ENCODE results near the gene TMEM132D.

The TMEM132D gene

DNA sequence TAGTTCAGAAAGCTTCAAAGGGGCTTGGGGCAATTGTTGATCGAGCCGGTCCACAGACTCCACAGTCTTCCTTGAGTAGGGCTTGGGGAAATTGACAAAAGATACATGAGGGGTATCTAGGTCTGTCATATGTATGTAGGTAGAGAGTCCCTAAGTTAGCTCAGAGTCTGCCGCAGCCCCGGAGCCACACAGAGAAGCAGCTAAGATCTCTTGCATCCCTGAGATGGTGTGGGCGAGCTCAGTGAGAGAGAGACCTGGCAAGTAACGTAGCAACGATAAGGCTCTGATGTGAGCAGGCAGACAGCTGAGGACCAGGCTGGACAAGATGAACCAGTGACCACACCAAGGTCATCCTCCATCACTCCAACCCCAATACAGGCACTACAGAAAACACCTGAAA is 297.6 kb downstream of the TMEM132D start:
- TF ChIP-seq, protein P1, sequence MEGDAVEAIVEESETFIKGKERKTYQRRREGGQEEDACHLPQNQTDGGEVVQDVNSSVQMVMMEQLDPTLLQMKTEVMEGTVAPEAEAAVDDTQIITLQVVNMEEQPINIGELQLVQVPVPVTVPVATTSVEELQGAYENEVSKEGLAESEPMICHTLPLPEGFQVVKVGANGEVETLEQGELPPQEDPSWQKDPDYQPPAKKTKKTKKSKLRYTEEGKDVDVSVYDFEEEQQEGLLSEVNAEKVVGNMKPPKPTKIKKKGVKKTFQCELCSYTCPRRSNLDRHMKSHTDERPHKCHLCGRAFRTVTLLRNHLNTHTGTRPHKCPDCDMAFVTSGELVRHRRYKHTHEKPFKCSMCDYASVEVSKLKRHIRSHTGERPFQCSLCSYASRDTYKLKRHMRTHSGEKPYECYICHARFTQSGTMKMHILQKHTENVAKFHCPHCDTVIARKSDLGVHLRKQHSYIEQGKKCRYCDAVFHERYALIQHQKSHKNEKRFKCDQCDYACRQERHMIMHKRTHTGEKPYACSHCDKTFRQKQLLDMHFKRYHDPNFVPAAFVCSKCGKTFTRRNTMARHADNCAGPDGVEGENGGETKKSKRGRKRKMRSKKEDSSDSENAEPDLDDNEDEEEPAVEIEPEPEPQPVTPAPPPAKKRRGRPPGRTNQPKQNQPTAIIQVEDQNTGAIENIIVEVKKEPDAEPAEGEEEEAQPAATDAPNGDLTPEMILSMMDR (IDR thresholded peaks at IDR 0.05; ENCODE audit: extremely low read depth, missing control alignments), result no peak
- DNase-seq (ENCODE audit: low spot score), result no peak

DNA sequence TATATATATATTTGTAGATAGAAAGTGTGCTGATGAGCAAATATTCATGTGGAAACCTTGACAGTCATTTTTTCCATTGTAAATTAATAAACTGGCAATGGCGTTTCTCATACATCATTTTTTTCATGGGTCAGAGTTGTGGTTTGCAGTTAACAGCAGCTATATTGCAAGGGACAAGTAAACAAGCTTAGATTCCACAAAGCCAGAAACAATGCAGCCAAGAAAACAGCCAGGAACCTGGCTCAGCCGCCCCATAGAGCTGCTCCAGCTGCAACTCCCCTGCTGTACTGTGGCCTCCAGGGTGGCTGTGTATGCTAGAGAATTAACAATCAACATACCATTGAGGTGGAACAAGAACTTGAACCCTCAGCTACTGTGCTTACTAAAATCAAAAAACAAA is 298.2 kb downstream of the TMEM132D start:
- DNase-seq (ENCODE audit: low spot score), result no peak
- TF ChIP-seq, protein P1 (IDR thresholded peaks at IDR 0.05; ENCODE audit: extremely low read depth, missing control alignments), result no peak

DNA sequence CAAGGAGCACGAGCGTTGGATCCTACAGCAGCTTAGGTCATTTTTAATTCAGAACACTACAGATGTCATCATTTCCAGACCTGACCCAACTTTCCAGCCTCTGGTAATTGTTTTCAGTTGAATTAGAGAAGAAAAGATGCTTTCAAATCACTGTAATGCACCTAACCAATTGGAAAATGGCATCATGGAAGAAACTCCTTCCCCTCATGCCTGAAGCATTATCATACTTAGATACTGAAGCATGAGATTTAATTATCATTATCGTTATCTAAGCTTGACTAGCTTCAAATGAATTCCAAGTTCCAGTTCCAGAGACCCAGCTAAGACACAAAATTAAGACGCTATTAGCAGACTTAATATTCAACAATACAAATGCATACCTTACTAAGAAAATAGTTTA is 299.3 kb downstream of the TMEM132D start:
- TF ChIP-seq, protein P1 (IDR thresholded peaks at IDR 0.05; ENCODE audit: extremely low read depth, missing control alignments), result no peak

DNA sequence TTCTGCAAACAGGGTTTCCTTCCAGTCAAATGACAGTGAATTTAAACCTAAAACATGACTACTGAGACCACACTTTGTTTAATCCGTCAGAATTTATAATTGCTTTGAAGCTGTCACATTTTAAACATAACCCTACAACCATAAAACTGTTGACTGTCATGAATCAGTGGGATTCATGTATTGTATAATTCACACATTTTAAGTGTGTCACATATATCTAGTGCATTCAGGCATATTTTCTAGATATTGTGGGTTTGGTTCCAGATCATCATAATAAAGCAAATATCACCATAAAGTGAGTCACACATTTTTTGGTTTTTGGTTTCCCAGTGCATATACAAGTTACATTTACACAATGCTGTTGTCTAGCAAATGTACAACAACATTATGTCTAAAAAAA is 304.4 kb downstream of the TMEM132D start:
- TF ChIP-seq, protein P1 (IDR thresholded peaks at IDR 0.05; ENCODE audit: extremely low read depth, missing control alignments), result no peak

More for the DNA sequence above, 299.3 kb downstream of the TMEM132D start:
- no peak for DNase-seq (ENCODE audit: low spot score)

DNA sequence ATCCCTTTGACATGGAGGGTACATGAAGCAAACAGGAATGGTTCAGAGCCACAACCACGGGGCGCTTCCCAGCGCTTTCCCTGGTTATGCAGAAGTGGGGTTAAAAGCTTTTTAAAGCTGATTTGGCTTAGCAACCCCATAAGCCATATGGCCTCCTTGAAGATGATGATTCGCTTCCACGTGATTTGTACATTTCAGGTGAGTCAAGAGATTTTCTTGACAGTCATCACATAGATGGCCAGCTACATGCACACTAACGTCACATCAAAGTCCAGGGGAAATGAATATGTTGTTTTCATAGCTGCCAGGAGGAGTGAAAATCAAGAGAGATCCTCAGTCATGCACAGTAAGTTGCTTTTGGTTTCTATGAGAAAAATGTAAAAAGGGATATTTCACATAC is 309.7 kb downstream of the TMEM132D start:
- TF ChIP-seq, protein P1 (IDR thresholded peaks at IDR 0.05; ENCODE audit: extremely low read depth, missing control alignments), result no peak
- DNase-seq (ENCODE audit: low spot score), result no peak

More for the DNA sequence above, 304.4 kb downstream of the TMEM132D start:
- no peak for DNase-seq (ENCODE audit: low spot score)

DNA sequence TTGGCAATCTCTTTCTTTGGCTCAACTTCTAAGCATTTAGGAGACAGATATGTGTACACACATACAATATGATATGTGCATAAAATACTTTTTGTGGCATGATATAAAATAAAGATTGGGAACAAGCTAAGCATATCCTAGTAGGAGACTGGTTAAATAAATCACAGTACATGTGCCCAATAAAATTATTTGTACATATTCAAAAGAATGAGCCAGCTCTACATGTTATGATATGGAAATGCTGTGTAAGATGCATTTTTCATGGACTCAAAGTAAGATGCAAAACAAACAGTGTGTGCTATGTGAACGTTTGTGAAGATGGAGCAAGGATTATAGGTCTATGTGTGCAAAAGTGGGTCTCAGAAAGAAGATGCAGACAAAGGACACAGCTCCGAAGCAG is 311.4 kb downstream of the TMEM132D start:
- TF ChIP-seq, protein P1 (IDR thresholded peaks at IDR 0.05; ENCODE audit: extremely low read depth, missing control alignments), result no peak
- DNase-seq (ENCODE audit: low spot score), result no peak

DNA sequence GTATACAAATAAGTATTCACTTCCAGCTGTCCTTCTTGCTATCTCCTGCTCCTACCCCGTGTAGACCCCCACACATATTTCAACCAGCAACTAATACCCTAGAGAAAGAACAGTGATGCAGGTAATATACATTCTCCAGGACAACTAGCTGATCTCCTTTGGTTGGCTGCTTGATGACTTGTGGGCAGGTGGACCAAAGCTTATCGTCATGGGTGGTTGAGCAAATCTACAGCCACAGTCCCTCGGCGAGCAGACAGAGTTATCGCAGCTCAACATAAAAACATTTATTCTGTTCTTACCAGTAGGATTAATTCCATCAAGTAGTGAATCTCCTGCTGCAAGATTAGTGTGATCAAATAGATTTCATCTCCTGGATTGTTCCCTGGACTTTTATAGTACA is 314.3 kb downstream of the TMEM132D start:
- DNase-seq (ENCODE audit: low spot score), result no peak

More for the DNA sequence above, 314.3 kb downstream of the TMEM132D start:
- TF ChIP-seq, protein P1 (IDR thresholded peaks at IDR 0.05; ENCODE audit: extremely low read depth, missing control alignments), result no peak

All from GM20000 (cell line).